Measurements from ENCODE around the gene BTN1A1. TPM values are rescaled to one million over a fixed set of nuclear protein-coding genes. Genes with fewer than 3 reads are reported as not detected.

BTN1A1 gene
- total and polyA plus RNA-seq, 2 donors (not counting 1 experiment from before 2014, with no cell fraction given) = 0.42 to 0.74 TPM

GRCh38 chr6:26524722-26525370 lies 24.7 kb downstream of the BTN1A1 start:
- H3K4me2 ChIP-seq (replicated peaks; ENCODE audit: low read depth, low read length, poor library complexity, severe bottlenecking) = no peak overlapping the region
- 100% methylated on average over 2 of the region's 7 CpGs for WGBS (ENCODE audit: insufficient coverage)
- no peak overlapping the region for H3K27ac Mint-ChIP-seq

DNA sequence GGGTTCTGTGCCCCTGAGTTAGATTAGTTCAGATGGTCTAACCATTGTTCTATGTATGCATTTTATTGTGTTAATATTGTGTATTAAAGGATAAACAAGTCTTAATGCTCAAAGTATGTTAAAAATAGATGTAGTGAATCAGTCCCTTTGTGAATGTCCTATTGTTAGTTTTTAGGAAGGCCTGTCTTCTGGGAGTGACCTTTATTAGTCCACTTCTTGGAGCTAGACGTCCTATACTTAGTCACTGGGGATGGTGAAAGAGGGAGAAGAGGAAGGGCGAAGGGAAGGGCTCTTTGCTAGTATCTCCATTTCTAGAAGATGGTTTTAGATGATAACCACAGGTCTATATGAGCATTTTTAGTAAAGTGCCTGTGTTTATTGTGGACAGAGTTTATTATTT lies 25.7 kb downstream of the BTN1A1 start:
- ATAC-seq (ENCODE audit: low read depth) = no peak
- no peak overlapping the region for H3K4me3 ChIP-seq (ENCODE audit: control extremely low read depth in 1 of 5, extremely low read depth in 1 of 5, insufficient read depth in 1 of 5, low read depth in 2 of 5, low read length in 4 of 5)
- Mint-ChIP-seq H3K4me3 (no peak overlapping the region), H3K4me1 (peaks cover 30% of the 10 kb centered on the region), H3K27ac (no peak overlapping the region), H3K9me3 (ENCODE audit: insufficient read depth) (no peaks in the 10 kb centered on the region), H3K27me3 (no peaks in the 10 kb centered on the region)
- peaks cover 15% of the 10 kb centered on the region for H3K79me2 ChIP-seq (ENCODE audit: control insufficient read depth, insufficient read depth, low read length)
- H2AFZ ChIP-seq (ENCODE audit: insufficient read depth, low read depth, low read length, poor library complexity, severe bottlenecking) = no peak overlapping the region
- no peaks in the 10 kb centered on the region for H3K36me3 ChIP-seq (replicated peaks in 1 of 2; ENCODE audit: control extremely low read depth in 1 of 2, control insufficient read depth in 1 of 2, extremely low read depth in 1 of 2, insufficient read depth in 2 of 2, low read length in 1 of 2)
- H3K27me3 ChIP-seq (replicated peaks in 1 of 4; ENCODE audit: control extremely low read depth in 1 of 4, control insufficient read depth in 3 of 4, insufficient read depth in 4 of 4, low read length in 3 of 4) = no peaks in the 10 kb centered on the region
- H3K27ac ChIP-seq (ENCODE audit: low read length in 2 of 2) = no peak overlapping the region
- no peak for DNase-seq
- POLR2A ChIA-PET = interaction anchor here (1.0 kb wide), 1 partner anchor 12 kb away, joined by 3 read pairs; the partner anchor contains the start of gene HMGN4
- WGBS (ENCODE audit: insufficient coverage) = 100% methylated on average over 1 of the region's 2 CpGs
- TF ChIP-seq, protein P1, sequence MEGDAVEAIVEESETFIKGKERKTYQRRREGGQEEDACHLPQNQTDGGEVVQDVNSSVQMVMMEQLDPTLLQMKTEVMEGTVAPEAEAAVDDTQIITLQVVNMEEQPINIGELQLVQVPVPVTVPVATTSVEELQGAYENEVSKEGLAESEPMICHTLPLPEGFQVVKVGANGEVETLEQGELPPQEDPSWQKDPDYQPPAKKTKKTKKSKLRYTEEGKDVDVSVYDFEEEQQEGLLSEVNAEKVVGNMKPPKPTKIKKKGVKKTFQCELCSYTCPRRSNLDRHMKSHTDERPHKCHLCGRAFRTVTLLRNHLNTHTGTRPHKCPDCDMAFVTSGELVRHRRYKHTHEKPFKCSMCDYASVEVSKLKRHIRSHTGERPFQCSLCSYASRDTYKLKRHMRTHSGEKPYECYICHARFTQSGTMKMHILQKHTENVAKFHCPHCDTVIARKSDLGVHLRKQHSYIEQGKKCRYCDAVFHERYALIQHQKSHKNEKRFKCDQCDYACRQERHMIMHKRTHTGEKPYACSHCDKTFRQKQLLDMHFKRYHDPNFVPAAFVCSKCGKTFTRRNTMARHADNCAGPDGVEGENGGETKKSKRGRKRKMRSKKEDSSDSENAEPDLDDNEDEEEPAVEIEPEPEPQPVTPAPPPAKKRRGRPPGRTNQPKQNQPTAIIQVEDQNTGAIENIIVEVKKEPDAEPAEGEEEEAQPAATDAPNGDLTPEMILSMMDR (IDR thresholded peaks at IDR 0.05) = no peak
- TF ChIP-seq EZH2 (IDR thresholded peaks at IDR 0.05; ENCODE audit: borderline replicate concordance, insufficient read depth, low read depth, low read length, poor library complexity, severe bottlenecking) = no peak
- no peaks in the 10 kb centered on the region for H3K9me3 ChIP-seq (ENCODE audit: control extremely low read depth in 1 of 3, control insufficient read depth in 2 of 3, insufficient read depth in 1 of 3, low read length in 2 of 3)
- peaks cover 9 to 13% of the 10 kb centered on the region in 2 donors for H3K4me1 ChIP-seq (ENCODE audit: control insufficient read depth in 2 of 2, insufficient read depth in 2 of 2, low read length in 2 of 2)
- H3K9ac ChIP-seq (ENCODE audit: low read length) = no peak overlapping the region
- intact Hi-C loops (cut with micrococcal nuclease) = no loop called here
- H4K20me1 ChIP-seq (ENCODE audit: control insufficient read depth, insufficient read depth, low read length, poor library complexity, severe bottlenecking) = no peaks in the 10 kb centered on the region
- H3K4me2 ChIP-seq (replicated peaks; ENCODE audit: low read depth, low read length, poor library complexity, severe bottlenecking) = no peak overlapping the region
- CTCF ChIA-PET = interaction anchor here (1.2 kb wide), 1 partner anchor 12 kb away, joined by 3 read pairs; the partner anchor contains the start of gene HMGN4

More at GRCh38 chr6:26524722-26525370, 24.7 kb downstream of the BTN1A1 start:
- Histone ChIP-seq H3K4me1 (ENCODE audit: control insufficient read depth in 2 of 2, insufficient read depth in 2 of 2, low read length in 2 of 2) (peaks cover 16 to 19% of the 10 kb centered on the region in 2 donors), H3K27ac (ENCODE audit: low read length in 2 of 2) (no peak overlapping the region), H3K36me3 (replicated peaks in 1 of 2; ENCODE audit: control extremely low read depth in 1 of 2, control insufficient read depth in 1 of 2, extremely low read depth in 1 of 2, insufficient read depth in 2 of 2, low read length in 1 of 2) (no peaks in the 10 kb centered on the region), H3K27me3 (replicated peaks in 1 of 4; ENCODE audit: control extremely low read depth in 1 of 4, control insufficient read depth in 3 of 4, insufficient read depth in 4 of 4, low read length in 3 of 4) (no peaks in the 10 kb centered on the region), H3K79me2 (ENCODE audit: control insufficient read depth, insufficient read depth, low read length) (peaks cover 15% of the 10 kb centered on the region), H2AFZ (ENCODE audit: insufficient read depth, low read depth, low read length, poor library complexity, severe bottlenecking) (no peak overlapping the region), H3K9me3 (ENCODE audit: control extremely low read depth in 1 of 3, control insufficient read depth in 2 of 3, insufficient read depth in 1 of 3, low read length in 2 of 3) (no peaks in the 10 kb centered on the region), H3K4me3 (ENCODE audit: control extremely low read depth in 1 of 5, extremely low read depth in 1 of 5, insufficient read depth in 1 of 5, low read depth in 2 of 5, low read length in 4 of 5) (no peak overlapping the region), H3K9ac (ENCODE audit: low read length) (no peak overlapping the region), H4K20me1 (ENCODE audit: control insufficient read depth, insufficient read depth, low read length, poor library complexity, severe bottlenecking) (no peaks in the 10 kb centered on the region)
- ChIA-PET CTCF (interaction anchor here (1.1 to 1.3 kb wide), 2 partner anchors 12 to 44 kb away, joined by 3 to 6 read pairs; no protein-coding TSS in a partner anchor), POLR2A (interaction anchor here (0.6 kb wide), 3 partner anchors 13 to 400 kb away, joined by 6 to 8 read pairs (median 6); no protein-coding TSS in a partner anchor)
- no peak for DNase-seq
- no peak for ATAC-seq (ENCODE audit: low read depth)
- no peaks in the 10 kb centered on the region for H3K9me3 Mint-ChIP-seq (ENCODE audit: insufficient read depth)
- no peak overlapping the region for H3K4me3 Mint-ChIP-seq
- H3K27me3 Mint-ChIP-seq = no peaks in the 10 kb centered on the region
- TF ChIP-seq, protein P1 (IDR thresholded peaks at IDR 0.05) = no peak
- no peak for TF ChIP-seq EZH2 (IDR thresholded peaks at IDR 0.05; ENCODE audit: borderline replicate concordance, insufficient read depth, low read depth, low read length, poor library complexity, severe bottlenecking)
- peaks cover 36% of the 10 kb centered on the region for H3K4me1 Mint-ChIP-seq
- intact Hi-C loops (cut with micrococcal nuclease) = loop anchor here (5.0 kb wide), 1 partner anchor 68 kb away; the partner anchor contains the start of gene BTN2A1

All from B cell (primary cell).